Measurements from ENCODE around the gene ARL15.

The ARL15 gene

DNA sequence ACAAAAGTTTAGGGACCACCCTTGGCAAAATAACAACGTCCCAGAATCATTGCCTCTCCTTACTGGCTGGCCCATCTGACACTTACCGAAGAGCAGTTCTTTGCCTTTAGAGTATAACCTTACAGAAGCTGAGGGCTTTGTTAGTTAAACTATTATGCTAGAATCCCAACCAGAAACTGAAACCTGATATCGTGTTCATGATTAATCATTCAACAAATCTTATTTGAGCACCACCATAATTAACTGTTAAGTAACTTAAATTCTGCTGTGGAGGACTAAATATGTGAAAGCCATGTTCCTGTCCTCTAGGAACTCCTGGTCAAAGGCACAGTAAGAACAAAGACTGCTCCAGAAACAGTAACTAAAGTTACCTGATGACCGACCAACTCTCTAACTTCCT is 104.9 kb downstream of the ARL15 start:
- DNase-seq (ENCODE audit: low read depth) = no peak

GRCh38 chr5:54197018-54197417 is 113.4 kb downstream of the ARL15 start:
- DNase-seq (ENCODE audit: low read depth) = no peak

DNA sequence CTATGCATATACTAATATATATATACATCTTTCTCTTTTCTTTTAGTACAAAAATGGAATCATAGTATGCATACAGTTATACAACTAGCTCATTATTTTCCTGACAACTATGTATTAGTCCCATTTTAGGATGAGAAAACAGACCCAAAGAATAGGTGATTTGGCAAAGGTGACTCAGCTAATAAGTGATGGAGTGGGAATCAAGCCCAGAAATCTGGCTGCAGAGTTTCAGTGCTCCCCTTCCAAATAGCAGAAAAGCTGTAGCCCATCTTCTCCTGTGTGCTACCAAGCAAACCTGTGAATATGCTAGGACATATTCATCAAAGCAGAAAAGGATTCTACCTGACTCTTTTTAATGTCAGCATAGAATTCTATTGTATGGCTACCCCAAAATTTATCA is 114.7 kb downstream of the ARL15 start:
- no peak for DNase-seq (ENCODE audit: low read depth)

- DNase-seq (ENCODE audit: low read depth) = no peak
Observed at GRCh38 chr5:54194318-54194717, 116.1 kb downstream of the ARL15 start.

- no peak for DNase-seq (ENCODE audit: low read depth)
Observed at GRCh38 chr5:54187694-54188093, 122.7 kb downstream of the ARL15 start.

DNA sequence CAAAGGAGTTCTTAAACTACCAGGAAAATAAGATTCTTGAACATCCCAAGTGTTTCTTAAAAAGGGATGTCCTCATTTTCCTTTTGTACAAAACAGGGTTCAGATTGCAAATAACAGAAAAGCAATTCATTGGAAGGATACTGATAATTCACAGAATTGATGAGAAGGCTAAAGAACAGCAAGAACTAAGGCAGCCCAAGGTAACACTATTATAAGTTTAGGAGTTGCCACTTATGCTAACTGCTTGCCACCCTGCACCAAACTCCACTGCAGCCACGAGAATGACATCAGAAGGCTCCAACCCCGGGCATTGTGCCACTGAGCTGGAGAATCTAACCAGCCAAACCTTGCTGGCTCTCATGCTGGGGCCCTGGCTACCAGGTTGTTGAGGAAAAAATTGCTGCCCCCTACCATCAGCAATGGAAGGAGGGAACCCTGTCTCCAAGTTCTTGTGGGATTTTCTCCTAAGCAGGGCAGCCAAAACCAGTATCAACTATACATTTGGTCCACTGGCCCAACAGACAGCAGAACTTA is 123.4 kb downstream of the ARL15 start:
- DNase-seq (ENCODE audit: low read depth) = no peak

- no peak for DNase-seq (ENCODE audit: low read depth)
Observed at GRCh38 chr5:54186108-54186507, 124.3 kb downstream of the ARL15 start.

DNA sequence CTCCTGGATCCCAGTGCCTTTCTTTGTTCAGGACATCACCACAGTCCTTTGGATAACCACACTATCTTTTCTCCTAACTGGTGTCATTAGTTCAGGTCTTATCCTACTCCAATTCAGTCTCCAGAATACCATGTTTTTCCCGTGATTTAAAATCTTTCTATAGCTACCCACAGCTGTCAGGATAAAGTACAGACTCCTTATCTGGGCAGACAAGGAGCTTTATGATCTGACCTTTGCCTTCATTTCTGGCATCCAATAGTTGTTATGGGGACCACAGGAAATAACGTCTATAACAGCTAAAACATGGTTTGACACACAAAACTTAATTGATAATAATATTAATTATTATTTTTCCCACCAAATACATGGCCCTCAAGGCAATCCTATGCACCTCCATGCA is 125.6 kb downstream of the ARL15 start:
- DNase-seq (ENCODE audit: low read depth) = no peak

DNA sequence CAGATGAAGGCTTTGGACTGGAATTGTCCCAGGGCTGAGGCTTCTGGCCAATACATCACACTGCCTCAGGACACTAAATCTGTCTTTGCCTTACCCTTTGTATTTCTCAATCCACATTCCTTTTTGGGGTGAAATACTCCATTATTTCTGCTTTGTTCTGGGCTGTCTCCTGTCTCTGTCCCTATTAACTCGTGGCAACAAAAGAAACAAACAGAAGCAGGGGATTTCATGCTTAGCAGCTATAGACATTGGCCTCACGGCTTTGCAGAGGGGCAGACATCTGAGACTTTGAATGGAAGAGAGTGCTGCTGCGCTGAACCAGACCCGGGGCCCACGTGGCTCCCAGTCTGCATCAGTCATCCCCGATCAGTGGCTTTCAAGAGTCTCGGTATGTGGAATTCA is 129.7 kb downstream of the ARL15 start:
- no peak for DNase-seq (ENCODE audit: low read depth)

DNA sequence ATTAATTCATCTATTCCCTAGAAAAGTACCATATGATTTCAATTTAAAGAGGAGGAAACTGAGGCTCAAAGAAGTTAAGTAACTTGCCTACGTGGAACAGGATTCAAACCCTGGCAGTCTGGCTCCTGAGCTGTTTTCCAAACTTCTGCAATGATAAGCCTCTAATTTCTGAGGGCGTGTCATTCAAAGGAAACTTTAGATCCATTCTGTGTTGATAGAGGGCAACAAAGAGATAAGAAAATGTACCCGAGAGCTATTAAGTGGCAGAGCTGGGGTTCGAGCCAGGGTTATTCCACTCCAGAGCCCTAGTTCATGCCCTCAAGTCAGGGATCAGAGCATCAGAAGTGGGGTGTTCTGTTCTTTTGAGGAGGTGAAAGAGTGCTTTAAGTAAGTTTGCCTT is 131.4 kb downstream of the ARL15 start:
- DNase-seq (ENCODE audit: low read depth) = no peak

DNA sequence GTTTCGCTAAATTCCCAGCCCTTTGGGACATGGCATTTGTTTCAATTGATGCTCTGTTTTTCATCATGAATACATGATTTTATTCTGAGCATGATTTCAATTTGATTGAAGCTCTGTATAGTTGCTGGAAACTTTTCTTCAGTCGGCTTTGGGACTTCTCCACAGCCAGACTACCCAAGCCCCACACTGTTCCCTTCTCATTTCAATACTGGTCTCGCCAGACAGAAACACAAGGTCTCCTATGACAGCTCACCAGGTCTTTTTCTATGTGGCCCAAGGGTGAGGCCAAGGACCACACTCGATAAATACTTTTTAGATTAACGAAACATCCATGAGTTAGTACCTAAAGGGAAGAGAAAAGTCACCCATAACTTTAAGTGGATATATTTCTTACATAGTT is 132.2 kb downstream of the ARL15 start:
- DNase-seq (ENCODE audit: low read depth) = no peak

GRCh38 chr5:54177058-54177457 is 133.3 kb downstream of the ARL15 start:
- no peak for DNase-seq (ENCODE audit: low read depth)

- no peak for DNase-seq (ENCODE audit: low read depth)
Observed at GRCh38 chr5:54176066-54176830, 134.1 kb downstream of the ARL15 start.

GRCh38 chr5:54173251-54173650 is 137.1 kb downstream of the ARL15 start:
- no peak for DNase-seq (ENCODE audit: low read depth)

- no peak for DNase-seq (ENCODE audit: low read depth)
Observed at GRCh38 chr5:54171645-54172384, 138.6 kb downstream of the ARL15 start.

DNA sequence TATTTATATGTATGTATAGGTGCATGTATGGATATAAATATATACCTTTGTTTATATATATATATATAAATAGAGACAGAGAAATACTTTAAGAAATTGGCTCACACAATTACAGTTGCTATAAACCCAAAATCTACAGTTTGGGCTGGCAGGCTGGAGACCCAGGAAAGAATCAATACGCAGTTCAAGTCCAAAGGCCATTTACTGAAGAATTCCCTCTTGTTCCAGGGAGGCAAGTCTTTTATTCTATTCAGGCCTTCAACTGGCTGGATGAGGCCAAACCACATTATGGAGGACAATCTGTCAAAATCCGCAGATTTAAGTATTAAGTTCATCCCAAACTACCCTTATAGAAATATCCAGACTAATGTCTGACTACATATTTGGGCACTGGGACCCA is 144.7 kb downstream of the ARL15 start:
- no peak for DNase-seq (ENCODE audit: low read depth)

DNA sequence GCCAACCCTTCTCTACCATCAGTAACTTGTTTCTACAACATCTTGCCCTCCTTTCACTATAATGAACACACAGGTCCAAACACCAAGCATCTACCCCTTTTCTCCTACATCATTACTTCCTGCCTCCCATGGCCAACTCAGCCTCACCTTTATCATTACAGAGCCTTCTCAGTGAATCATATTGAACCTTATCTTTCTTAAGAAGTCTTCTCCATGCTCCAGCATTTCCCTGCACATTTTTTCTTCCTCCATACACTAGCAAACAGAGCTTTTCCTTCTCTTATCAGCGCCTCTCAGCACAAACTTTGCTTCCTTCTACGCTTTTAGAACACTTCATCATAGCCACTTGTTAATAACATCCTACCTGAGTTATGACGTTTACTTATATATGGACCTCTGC is 148.2 kb downstream of the ARL15 start:
- DNase-seq (ENCODE audit: low read depth) = no peak

- DNase-seq (ENCODE audit: low read depth) = no peak
Observed at GRCh38 chr5:54160329-54160728, 150.0 kb downstream of the ARL15 start.

- no peak for DNase-seq (ENCODE audit: low read depth)
Observed at GRCh38 chr5:54159893-54160195, 150.5 kb downstream of the ARL15 start.

DNA sequence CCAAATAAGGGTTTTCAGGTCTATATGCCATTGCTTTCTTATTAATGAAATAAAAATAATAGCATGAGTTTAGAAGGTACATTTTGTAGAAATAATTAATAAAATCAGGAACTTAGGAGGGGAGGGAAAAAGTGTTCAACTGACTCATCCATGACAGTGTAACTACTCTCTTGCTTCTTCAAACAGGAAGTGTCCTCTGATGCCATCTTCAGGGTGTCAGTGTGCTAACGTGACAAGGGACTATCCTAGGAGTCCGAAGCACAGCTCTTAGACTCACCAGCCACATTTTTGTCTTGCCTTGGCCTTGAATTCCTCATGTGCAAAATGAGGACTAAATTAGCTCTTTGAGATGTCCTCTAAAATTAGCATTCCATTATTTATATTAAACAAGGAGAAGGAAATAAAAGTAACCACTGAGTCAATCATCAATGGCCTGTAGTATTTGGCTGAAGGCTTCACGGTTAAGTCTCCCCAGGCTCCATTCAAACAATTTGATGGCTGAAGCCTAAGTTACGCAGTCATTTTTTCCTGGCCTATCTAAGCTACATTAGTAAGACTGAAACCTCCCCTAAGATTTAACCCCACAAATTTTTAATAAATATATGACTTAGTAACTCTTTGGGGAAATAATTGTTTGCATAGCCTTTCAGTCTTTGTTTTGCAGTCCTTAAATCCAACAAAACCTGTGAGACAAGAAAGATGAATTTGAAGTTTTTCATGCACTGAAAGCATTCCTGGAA is 151.1 kb downstream of the ARL15 start:
- no peak for DNase-seq (ENCODE audit: low read depth)

GRCh38 chr5:54156577-54156976 is 153.8 kb downstream of the ARL15 start:
- no peak for DNase-seq (ENCODE audit: low read depth)

DNA sequence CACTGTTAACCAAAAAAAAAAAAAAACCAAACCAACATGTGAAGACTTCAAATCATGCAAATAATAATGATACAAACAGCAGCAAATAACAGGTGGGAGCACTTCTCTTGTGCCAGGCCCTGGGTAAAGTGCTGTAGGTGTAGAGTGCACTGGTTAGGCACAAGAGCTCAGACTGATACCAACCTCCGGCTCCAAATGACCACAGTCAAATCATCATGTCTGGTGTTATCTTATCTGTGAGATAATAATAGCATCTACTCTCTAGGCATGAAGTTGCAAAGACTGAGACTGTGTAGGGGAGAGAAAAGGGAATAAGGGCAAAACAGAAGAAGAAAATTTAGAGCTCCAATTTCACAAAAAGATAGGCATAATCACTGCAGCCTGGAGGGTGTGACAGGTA is 159.5 kb downstream of the ARL15 start:
- no peak for DNase-seq (ENCODE audit: low read depth)

- no peak for DNase-seq (ENCODE audit: low read depth)
Observed at GRCh38 chr5:54148858-54149257, 161.5 kb downstream of the ARL15 start.

Measured in stimulated activated CD8-positive, alpha-beta memory T cell treated with anti-CD3 and anti-CD28 coated beads, Interleukin-7, amount 100 ng/mL, for 24 hours (primary cell).